ENCODE measurements around the gene CEP57. TPM values are rescaled to one million over a fixed set of nuclear protein-coding genes. Genes with fewer than 3 reads are reported as not detected.

Gene CEP57
- total RNA-seq, 1 donor from 2014 or later = 70.5 TPM

DNA sequence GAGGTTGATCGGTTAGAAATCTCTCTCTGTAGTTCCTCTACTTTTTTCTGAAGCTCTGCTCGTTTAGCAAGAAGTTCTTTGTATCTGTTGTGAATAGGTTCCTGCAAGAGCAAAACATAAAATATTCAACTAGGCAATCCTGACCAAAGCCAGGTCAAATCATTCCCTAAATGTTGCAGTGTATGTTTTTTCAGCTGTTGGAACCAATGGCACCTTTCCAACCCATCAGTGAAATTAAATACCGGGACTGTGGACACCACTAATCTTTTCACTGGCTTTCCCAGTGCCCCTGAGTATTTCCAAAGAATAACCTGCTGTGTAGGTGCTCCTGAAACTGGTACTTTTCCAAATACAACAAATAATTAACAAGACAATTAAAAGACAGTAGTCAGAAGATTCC lies 45.1 kb downstream of the CEP57 start:
- H3K27ac Mint-ChIP-seq = no peak overlapping the region
- H3K27me3 Mint-ChIP-seq = no peaks in the 10 kb centered on the region
- peaks cover 16% of the 10 kb centered on the region for H3K36me3 Mint-ChIP-seq (ENCODE audit: insufficient read depth)
- no peaks in the 10 kb centered on the region for H3K4me1 Mint-ChIP-seq (ENCODE audit: low read depth)
- TF ChIP-seq, protein P1, sequence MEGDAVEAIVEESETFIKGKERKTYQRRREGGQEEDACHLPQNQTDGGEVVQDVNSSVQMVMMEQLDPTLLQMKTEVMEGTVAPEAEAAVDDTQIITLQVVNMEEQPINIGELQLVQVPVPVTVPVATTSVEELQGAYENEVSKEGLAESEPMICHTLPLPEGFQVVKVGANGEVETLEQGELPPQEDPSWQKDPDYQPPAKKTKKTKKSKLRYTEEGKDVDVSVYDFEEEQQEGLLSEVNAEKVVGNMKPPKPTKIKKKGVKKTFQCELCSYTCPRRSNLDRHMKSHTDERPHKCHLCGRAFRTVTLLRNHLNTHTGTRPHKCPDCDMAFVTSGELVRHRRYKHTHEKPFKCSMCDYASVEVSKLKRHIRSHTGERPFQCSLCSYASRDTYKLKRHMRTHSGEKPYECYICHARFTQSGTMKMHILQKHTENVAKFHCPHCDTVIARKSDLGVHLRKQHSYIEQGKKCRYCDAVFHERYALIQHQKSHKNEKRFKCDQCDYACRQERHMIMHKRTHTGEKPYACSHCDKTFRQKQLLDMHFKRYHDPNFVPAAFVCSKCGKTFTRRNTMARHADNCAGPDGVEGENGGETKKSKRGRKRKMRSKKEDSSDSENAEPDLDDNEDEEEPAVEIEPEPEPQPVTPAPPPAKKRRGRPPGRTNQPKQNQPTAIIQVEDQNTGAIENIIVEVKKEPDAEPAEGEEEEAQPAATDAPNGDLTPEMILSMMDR (IDR thresholded peaks at IDR 0.05; ENCODE audit: unreplicated experiment) = no peak
- H3K4me3 Mint-ChIP-seq (ENCODE audit: low read depth) = no peak overlapping the region
- DNase-seq (ENCODE audit: low spot score, unreplicated experiment) = no peak
- H3K9me3 Mint-ChIP-seq (ENCODE audit: low read depth) = no peaks in the 10 kb centered on the region

DNA sequence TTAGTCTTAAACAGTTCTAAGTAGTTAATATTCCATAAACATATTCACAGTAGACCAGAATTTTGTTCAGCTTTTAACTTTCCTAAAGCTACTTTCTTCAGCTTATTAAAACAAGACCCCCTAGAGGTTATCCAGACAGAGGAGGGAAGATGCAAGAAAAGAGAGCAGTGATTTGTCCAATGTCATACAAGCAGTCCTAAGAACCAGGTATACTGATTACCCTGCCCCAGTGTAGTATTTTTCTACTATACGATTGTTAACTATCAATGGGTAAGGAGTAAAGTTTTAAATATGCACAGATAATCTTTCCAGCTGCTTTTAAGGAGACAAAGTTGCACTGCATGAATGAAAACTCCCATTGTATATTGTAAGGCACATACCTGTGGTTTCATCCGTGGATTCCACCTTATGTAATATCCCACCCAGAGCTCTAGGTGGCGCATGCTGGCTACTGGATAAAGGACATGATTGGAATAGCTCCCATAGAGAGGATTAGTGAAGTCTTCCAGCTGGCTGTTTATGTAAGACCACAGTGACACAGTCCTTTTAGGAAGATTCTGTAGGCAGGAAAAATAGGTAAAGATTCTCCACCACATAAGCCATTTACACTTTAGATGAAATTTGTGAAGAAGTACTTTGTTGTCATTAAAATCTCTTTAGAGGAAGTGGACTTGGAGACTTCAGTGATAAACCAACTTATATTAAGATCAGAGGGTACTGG lies 45.6 kb downstream of the CEP57 start:
- no peak overlapping the region for H3K4me3 Mint-ChIP-seq (ENCODE audit: low read depth)
- H3K27ac Mint-ChIP-seq = no peak overlapping the region
- TF ChIP-seq, protein P1 (IDR thresholded peaks at IDR 0.05; ENCODE audit: unreplicated experiment) = peak; percentile 89
- peaks cover 16% of the 10 kb centered on the region for H3K36me3 Mint-ChIP-seq (ENCODE audit: insufficient read depth)
- H3K9me3 Mint-ChIP-seq (ENCODE audit: low read depth) = no peaks in the 10 kb centered on the region
- H3K27me3 Mint-ChIP-seq = no peaks in the 10 kb centered on the region
- peak; percentile 43 for DNase-seq (ENCODE audit: low spot score, unreplicated experiment)
- no peaks in the 10 kb centered on the region for H3K4me1 Mint-ChIP-seq (ENCODE audit: low read depth)

DNA sequence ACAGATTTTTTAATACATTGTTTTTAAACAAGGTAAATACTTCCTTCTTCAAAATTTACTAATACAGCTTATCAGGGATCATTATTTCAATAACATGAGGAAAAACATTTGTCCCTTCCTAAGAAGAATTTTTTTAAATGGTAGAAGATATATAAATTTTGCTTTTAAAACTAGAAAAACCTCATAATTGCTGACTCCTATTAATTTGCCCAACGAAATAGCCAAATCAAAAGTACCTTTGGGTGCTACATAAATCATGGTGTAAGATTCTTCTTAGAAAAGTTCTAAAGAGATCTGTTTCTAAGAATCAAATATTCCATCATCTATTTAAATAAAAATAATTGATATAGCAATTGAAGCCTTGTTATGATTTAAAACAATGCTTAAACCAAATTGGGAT lies 54.9 kb downstream of the CEP57 start:
- Mint-ChIP-seq H3K4me1 (ENCODE audit: low read depth) (peaks cover 8% of the 10 kb centered on the region), H3K36me3 (ENCODE audit: insufficient read depth) (peaks cover 12% of the 10 kb centered on the region), H3K27ac (no peak overlapping the region), H3K4me3 (ENCODE audit: low read depth) (no peak overlapping the region), H3K27me3 (no peaks in the 10 kb centered on the region), H3K9me3 (ENCODE audit: low read depth) (no peaks in the 10 kb centered on the region)
- TF ChIP-seq, protein P1 (IDR thresholded peaks at IDR 0.05; ENCODE audit: unreplicated experiment) = no peak
- no peak for DNase-seq (ENCODE audit: low spot score, unreplicated experiment)

DNA sequence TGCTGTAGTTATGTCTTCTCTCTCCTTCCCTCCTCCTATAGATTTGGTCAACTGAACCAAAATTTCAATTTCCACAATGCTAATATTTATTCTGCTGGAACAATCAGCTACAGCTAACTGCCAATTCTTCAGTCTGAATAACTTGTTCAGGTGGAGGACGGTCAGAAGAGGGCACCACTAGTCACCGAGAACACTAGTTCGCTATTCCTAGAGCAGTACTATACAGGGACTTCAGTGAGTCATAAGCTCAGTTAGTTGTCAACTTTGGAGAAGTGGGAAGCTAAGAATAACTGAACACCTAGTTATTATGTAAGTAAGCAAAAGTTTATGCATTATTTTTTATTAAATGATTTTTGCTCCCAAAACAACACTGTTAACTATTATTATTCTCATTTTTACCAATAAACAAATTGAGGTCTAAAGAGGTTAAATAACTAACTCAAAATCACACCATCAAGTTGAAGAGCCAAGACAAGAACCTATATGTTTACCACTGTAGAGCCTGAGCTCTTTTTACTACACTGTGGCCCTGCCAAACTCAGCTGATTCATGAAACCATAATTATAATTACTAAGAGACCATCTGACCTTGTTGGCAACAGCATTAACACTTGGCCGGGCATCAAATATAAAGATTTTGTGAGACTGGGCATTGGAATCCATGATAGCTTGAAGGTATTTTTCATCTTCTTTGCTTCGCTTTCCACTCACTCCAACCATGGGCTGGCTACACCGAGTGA lies 59.0 kb downstream of the CEP57 start:
- H3K36me3 Mint-ChIP-seq (ENCODE audit: insufficient read depth) = peaks cover 8% of the 10 kb centered on the region
- no peaks in the 10 kb centered on the region for H3K9me3 Mint-ChIP-seq (ENCODE audit: low read depth)
- H3K4me3 Mint-ChIP-seq (ENCODE audit: low read depth) = no peak overlapping the region
- DNase-seq (ENCODE audit: low spot score, unreplicated experiment) = no peak
- TF ChIP-seq, protein P1 (IDR thresholded peaks at IDR 0.05; ENCODE audit: unreplicated experiment) = peak; percentile 54
- H3K27me3 Mint-ChIP-seq = no peaks in the 10 kb centered on the region
- peaks cover 12% of the 10 kb centered on the region for H3K4me1 Mint-ChIP-seq (ENCODE audit: low read depth)
- H3K27ac Mint-ChIP-seq = no peak overlapping the region

DNA sequence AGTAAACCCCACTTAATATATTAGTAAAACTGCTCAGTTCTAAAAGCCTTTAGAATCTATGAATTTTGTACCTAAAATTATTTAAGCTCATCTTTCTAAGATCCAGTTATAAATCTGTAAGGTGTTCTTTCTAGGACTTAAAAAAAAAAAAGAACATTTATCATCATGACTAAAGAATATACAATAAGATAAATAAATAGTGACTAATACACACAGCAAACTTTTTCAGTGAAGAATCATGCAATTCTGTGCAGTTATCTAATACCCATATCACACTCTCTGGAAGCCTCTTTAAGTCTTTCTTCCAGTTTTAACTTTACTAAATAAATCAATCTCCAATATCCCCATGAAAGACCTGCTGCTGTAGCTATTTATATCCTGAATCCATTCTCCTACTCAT lies 59.8 kb downstream of the CEP57 start:
- H3K27ac Mint-ChIP-seq = no peak overlapping the region
- H3K36me3 Mint-ChIP-seq (ENCODE audit: insufficient read depth) = peaks cover 5% of the 10 kb centered on the region
- H3K9me3 Mint-ChIP-seq (ENCODE audit: low read depth) = no peaks in the 10 kb centered on the region
- H3K27me3 Mint-ChIP-seq = no peaks in the 10 kb centered on the region
- DNase-seq (ENCODE audit: low spot score, unreplicated experiment) = no peak
- peaks cover 14% of the 10 kb centered on the region for H3K4me1 Mint-ChIP-seq (ENCODE audit: low read depth)
- TF ChIP-seq, protein P1 (IDR thresholded peaks at IDR 0.05; ENCODE audit: unreplicated experiment) = no peak
- no peak overlapping the region for H3K4me3 Mint-ChIP-seq (ENCODE audit: low read depth)
